DMS79 (cell line): ENCODE measurements around the gene MZT2B.
"Not testable (repeated sequence)": the region's sequence is repeated elsewhere in the genome, so short reads cannot be mapped to it uniquely, and the experiment has no call there.

ENCODE experiments used
- DNase-seq: peaks from one replicate; lab custom pipeline; 2025; lab: John Stamatoyannopoulos, UW

The MZT2B gene

GRCh38 chr2:130181880-130182682, at the start of gene MZT2B:
MZT2B (plus strand) TSS chr2:130182262; CDS start chr2:130182283, 21 bp downstream.
- DNase-seq = peak; percentile 65

- DNase-seq = no peak
Observed at GRCh38 chr2:130135692-130136541, 46.1 kb upstream of the MZT2B start.

- DNase-seq = not testable (repeated sequence)
Observed at GRCh38 chr2:130136546-130136945, 45.5 kb upstream of the MZT2B start.

GRCh38 chr2:130137118-130137517, 44.9 kb upstream of the MZT2B start:
- DNase-seq = not testable (repeated sequence)

GRCh38 chr2:130138326-130138725, 43.7 kb upstream of the MZT2B start:
- DNase-seq = not testable (repeated sequence)

- not testable (repeated sequence) for DNase-seq
Observed at GRCh38 chr2:130138841-130139251, 43.2 kb upstream of the MZT2B start.

- DNase-seq = not testable (repeated sequence)
Observed at GRCh38 chr2:130139331-130140280, 42.5 kb upstream of the MZT2B start.

GRCh38 chr2:130140516-130140915, 41.5 kb upstream of the MZT2B start:
- DNase-seq = not testable (repeated sequence)

GRCh38 chr2:130141002-130141401, 41.1 kb upstream of the MZT2B start:
- not testable (repeated sequence) for DNase-seq

- DNase-seq = not testable (repeated sequence)
Observed at GRCh38 chr2:130141645-130142370, 40.3 kb upstream of the MZT2B start.

- not testable (repeated sequence) for DNase-seq
Observed at GRCh38 chr2:130142396-130143265, 39.4 kb upstream of the MZT2B start.

GRCh38 chr2:130143266-130144039, 38.6 kb upstream of the MZT2B start:
- DNase-seq = not testable (repeated sequence)

- DNase-seq = peak; percentile 14
Observed at GRCh38 chr2:130145006-130145414, 37.1 kb upstream of the MZT2B start, which contains the start of gene CCDC74B. CCDC74B (minus strand) TSS chr2:130145112; CDS start chr2:130144996, 116 bp downstream.

GRCh38 chr2:130148515-130148914, 33.5 kb upstream of the MZT2B start:
- DNase-seq = not testable (repeated sequence)

- DNase-seq = no peak
Observed at GRCh38 chr2:130150181-130151144, 31.6 kb upstream of the MZT2B start.

GRCh38 chr2:130151145-130151512, 30.9 kb upstream of the MZT2B start:
- not testable (repeated sequence) for DNase-seq

GRCh38 chr2:130152136-130152815, 29.8 kb upstream of the MZT2B start:
- DNase-seq = not testable (repeated sequence)
